Suprapubic skin (tissue), 4 donors: Measurements from ENCODE around the gene FOSL1. TPM values are rescaled to one million over a fixed set of nuclear protein-coding genes. Genes with fewer than 3 reads are reported as not detected.
A peak's percentile ranks its signal among the peaks of the same experiment; 100 is the strongest.
"Not testable (repeated sequence)": the region's sequence is repeated elsewhere in the genome, so short reads cannot be mapped to it uniquely, and the experiment has no call there.

ENCODE experiments used
- DNase-seq, 2 donors: peaks; one replicate each; pipeline ENCODE4 v3.0.0-alpha.2; 2019; ENCODE audit warnings: low spot score in 2 of 2
- H3K27ac ChIP-seq: fragments of 200-600 bp; sonication (generic); one replicate; pipeline ENCODE4 v1.5.1; 2019
- H3K27me3 ChIP-seq: fragments of 200-600 bp; sonication (generic); one replicate; pipeline ENCODE4 v1.5.1; 2019
- H3K36me3 ChIP-seq: fragments of 200-600 bp; sonication (generic); one replicate; pipeline ENCODE4 v1.5.1; 2019
- H3K4me1 ChIP-seq: fragments of 200-600 bp; sonication (generic); one replicate; pipeline ENCODE4 v1.5.1; 2019
- H3K4me3 ChIP-seq: fragments of 200-600 bp; sonication (generic); one replicate; pipeline ENCODE4 v1.5.1; 2019; ENCODE audit warnings: mild to moderate bottlenecking
- H3K9me3 ChIP-seq: fragments of 200-600 bp; sonication (generic); one replicate; pipeline ENCODE4 v1.5.1; 2019
- EP300 ChIP-seq: sonication (generic); formaldehyde crosslinking; IDR thresholded peaks from one replicate; pipeline ENCODE4 v1.6.1; 2017; ENCODE audit warnings: antibody characterized with exemption
- POLR2A ChIP-seq, 2 donors: fragments of 450-650 bp; IDR thresholded peaks; one replicate each; pipeline ENCODE4 v1.6.1; 2017; ENCODE audit warnings: antibody characterized with exemption in 2 of 2, mild to moderate bottlenecking in 2 of 2, moderate library complexity in 2 of 2
- POLR2AphosphoS5 ChIP-seq, 3 donors: sonication (generic); formaldehyde crosslinking; IDR thresholded peaks; one replicate each; pipeline ENCODE4 v1.6.1; 2017; ENCODE audit warnings: antibody characterized with exemption in 3 of 3
- WGBS: methylation state at CpG from one replicate; pipeline ENCODE4 v1.1.5; 2018; 5-methylcytosine and 5-hydroxymethylcytosine counted together
- total RNA-seq, 4 donors: library from RNA; depleted of rRNA; stranded (reverse); fragments of >200 nt; gene quantifications; one replicate each; pipeline ENCODE4 v1.1.0, GENCODE V29; 2016
- TF ChIP-seq, protein P1 (sequence below), 2 donors: fragments of 200-600 bp in 1 of 2; fragments of 450-650 bp in 1 of 2; sonication (generic) in 1 of 2; IDR thresholded peaks; one replicate each; pipeline ENCODE4 v1.5.1; 2016 to 2019; ENCODE audit warnings: antibody characterized with exemption in 2 of 2, mild to moderate bottlenecking in 1 of 2, moderate library complexity in 1 of 2

Gene FOSL1
- total RNA-seq, 4 donors from 2014 or later: 5.0 to 118 (median 28.9) TPM

GRCh38 chr11:65851083-65851579, 49.1 kb downstream of the FOSL1 start:
- Histone ChIP-seq H3K27me3 (no peaks in the 10 kb centered on the region), H3K27ac (no peak overlapping the region), H3K4me1 (peaks cover 36% of the 10 kb centered on the region), H3K36me3 (peaks cover 53% of the 10 kb centered on the region), H3K4me3 (no peak overlapping the region), H3K9me3 (no peaks in the 10 kb centered on the region)
- 78% methylated on average over 5 of the region's 14 CpGs for WGBS
- DNase-seq: no peak
- TF ChIP-seq POLR2AphosphoS5 (IDR thresholded peaks at IDR 0.05) (no peak), EP300 (no peak)
- TF ChIP-seq, protein P1, sequence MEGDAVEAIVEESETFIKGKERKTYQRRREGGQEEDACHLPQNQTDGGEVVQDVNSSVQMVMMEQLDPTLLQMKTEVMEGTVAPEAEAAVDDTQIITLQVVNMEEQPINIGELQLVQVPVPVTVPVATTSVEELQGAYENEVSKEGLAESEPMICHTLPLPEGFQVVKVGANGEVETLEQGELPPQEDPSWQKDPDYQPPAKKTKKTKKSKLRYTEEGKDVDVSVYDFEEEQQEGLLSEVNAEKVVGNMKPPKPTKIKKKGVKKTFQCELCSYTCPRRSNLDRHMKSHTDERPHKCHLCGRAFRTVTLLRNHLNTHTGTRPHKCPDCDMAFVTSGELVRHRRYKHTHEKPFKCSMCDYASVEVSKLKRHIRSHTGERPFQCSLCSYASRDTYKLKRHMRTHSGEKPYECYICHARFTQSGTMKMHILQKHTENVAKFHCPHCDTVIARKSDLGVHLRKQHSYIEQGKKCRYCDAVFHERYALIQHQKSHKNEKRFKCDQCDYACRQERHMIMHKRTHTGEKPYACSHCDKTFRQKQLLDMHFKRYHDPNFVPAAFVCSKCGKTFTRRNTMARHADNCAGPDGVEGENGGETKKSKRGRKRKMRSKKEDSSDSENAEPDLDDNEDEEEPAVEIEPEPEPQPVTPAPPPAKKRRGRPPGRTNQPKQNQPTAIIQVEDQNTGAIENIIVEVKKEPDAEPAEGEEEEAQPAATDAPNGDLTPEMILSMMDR (IDR thresholded peaks at IDR 0.05): peak in 1 of 2 donors; percentile 37

- H3K9me3 ChIP-seq: no peaks in the 10 kb centered on the region
- TF ChIP-seq POLR2A (IDR thresholded peaks at IDR 0.05): no peak
- no peak for TF ChIP-seq POLR2AphosphoS5 (IDR thresholded peaks at IDR 0.05)
- no peak for TF ChIP-seq EP300
- TF ChIP-seq, protein P1 (IDR thresholded peaks at IDR 0.05): no peak
- H3K4me1 ChIP-seq: peaks cover 29% of the 10 kb centered on the region
- peaks cover 47% of the 10 kb centered on the region for H3K36me3 ChIP-seq
- no peak overlapping the region for H3K4me3 ChIP-seq
- no peak overlapping the region for H3K27ac ChIP-seq
- peak in 1 of 2 donors; percentile 56 for DNase-seq
- no peaks in the 10 kb centered on the region for H3K27me3 ChIP-seq
- 75% methylated on average over 15 of the region's 20 CpGs for WGBS
Observed at GRCh38 chr11:65850217-65851082, 49.7 kb downstream of the FOSL1 start.

DNA sequence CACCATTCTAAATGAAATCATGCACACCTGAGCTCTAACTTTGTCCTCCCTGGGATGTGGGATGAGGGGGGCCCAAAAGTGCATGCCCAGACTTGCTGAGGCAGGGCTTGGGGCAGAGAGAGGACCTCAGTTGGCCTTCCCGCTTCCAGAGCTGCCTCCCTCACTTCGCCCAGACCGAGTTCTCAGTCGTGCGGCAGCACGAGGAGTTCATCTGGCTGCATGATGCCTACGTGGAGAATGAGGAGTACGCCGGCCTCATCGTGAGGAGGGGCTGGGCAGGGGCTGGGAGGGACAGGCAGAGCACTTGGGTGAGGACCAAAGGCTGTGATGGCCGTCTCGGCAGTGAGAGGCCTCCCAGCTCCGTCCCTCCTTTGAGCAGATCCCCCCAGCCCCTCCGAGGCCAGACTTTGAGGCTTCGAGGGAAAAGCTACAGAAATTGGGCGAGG, 50.4 kb downstream of the FOSL1 start:
- Histone ChIP-seq H3K27ac (no peak overlapping the region), H3K9me3 (no peaks in the 10 kb centered on the region), H3K27me3 (no peaks in the 10 kb centered on the region), H3K36me3 (peaks cover 40% of the 10 kb centered on the region), H3K4me3 (no peak overlapping the region), H3K4me1 (peaks cover 23% of the 10 kb centered on the region)
- peak in 1 of 2 donors; percentile 56 for DNase-seq
- TF ChIP-seq POLR2A (IDR thresholded peaks at IDR 0.05): no peak
- TF ChIP-seq, protein P1 (IDR thresholded peaks at IDR 0.05): no peak
- 73% methylated on average over 11 of the region's 16 CpGs for WGBS

DNA sequence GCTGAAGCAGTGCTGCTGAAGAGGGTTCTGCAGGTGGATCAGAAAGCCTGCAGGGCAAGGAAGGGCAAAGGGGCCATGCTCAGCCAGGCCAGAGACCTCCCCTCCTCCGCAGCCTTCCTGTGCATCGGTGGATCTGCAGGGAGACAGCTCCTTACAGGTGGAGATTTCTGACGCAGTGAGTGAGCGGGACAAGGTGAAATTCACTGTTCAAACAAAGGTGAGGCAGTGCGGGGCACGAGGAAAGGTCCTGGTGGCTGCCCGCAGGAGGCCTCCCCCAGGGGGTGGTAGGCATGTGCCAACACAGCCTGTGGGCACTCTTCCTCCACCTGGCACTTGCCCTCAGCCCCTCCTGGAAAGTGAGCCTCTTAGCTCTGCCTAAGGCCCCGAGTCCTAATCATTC, 50.8 kb downstream of the FOSL1 start:
- no peaks in the 10 kb centered on the region for H3K27me3 ChIP-seq
- H3K9me3 ChIP-seq: no peaks in the 10 kb centered on the region
- H3K27ac ChIP-seq: no peak overlapping the region
- peaks cover 20% of the 10 kb centered on the region for H3K4me1 ChIP-seq
- DNase-seq: peak in 1 of 2 donors; percentile 41
- TF ChIP-seq POLR2A (IDR thresholded peaks at IDR 0.05): no peak
- no peak for TF ChIP-seq EP300
- TF ChIP-seq, protein P1 (IDR thresholded peaks at IDR 0.05): no peak
- TF ChIP-seq POLR2AphosphoS5 (IDR thresholded peaks at IDR 0.05): no peak
- no peak overlapping the region for H3K4me3 ChIP-seq
- H3K36me3 ChIP-seq: peaks cover 36% of the 10 kb centered on the region
- 71% methylated on average over 4 of the region's 8 CpGs for WGBS

GRCh38 chr11:65848693-65849092, 51.5 kb downstream of the FOSL1 start:
- Histone ChIP-seq H3K36me3 (peaks cover 29% of the 10 kb centered on the region), H3K4me1 (peaks cover 14% of the 10 kb centered on the region)
- H3K9me3 ChIP-seq, H3K4me3 ChIP-seq, H3K27me3 ChIP-seq, H3K27ac ChIP-seq: not testable (repeated sequence)
- DNase-seq: peak in 1 of 2 donors; percentile 9
- WGBS: 72% methylated on average over 7 of the region's 7 CpGs
